Bronchial epithelial cell (primary cell): ENCODE measurements around the gene SLC26A11. TPM values are rescaled to one million over a fixed set of nuclear protein-coding genes. Genes with fewer than 3 reads are reported as not detected.

Experiments used
- DNase-seq: peaks from one replicate; pipeline ENCODE4 v3.0.0-alpha.2; 2010; ENCODE audit warnings: low read depth
- FAIRE-seq: peaks from 2 replicates; lab custom pipeline; 2011; peaks lifted over from hg19 to GRCh38; lab: Jason Lieb, UNC
- H3K27me3 ChIP-seq: 2 replicates; pipeline ENCODE4 v1.5.1; 2011; ENCODE audit warnings: low read length; ENCODE audit not compliant: control insufficient read depth, insufficient read depth
- H3K36me3 ChIP-seq: 2 replicates; pipeline ENCODE4 v1.5.1; 2011; ENCODE audit warnings: low read length; ENCODE audit not compliant: control insufficient read depth, insufficient read depth
- H3K4me3 ChIP-seq: 2 replicates; pipeline ENCODE4 v1.5.1; 2011; ENCODE audit warnings: mild to moderate bottlenecking, low read depth, low read length, control low read depth
- total RNA-seq: library from RNA; depleted of rRNA; stranded (reverse); fragments of >200 nt; gene quantifications from 2 replicates; pipeline ENCODE4 v1.2.1, GENCODE V29; 2014
- TF ChIP-seq, protein P1 (sequence below): IDR thresholded peaks from 2 replicates; pipeline ENCODE4 v1.5.1; 2011; ENCODE audit warnings: mild to moderate bottlenecking, moderate library complexity, low read length, control low read depth, inconsistent platforms; ENCODE audit not compliant: insufficient read depth, severe bottlenecking

SLC26A11 gene
- total RNA-seq, 1 donor from 2014 or later, result 1.3 TPM

DNA sequence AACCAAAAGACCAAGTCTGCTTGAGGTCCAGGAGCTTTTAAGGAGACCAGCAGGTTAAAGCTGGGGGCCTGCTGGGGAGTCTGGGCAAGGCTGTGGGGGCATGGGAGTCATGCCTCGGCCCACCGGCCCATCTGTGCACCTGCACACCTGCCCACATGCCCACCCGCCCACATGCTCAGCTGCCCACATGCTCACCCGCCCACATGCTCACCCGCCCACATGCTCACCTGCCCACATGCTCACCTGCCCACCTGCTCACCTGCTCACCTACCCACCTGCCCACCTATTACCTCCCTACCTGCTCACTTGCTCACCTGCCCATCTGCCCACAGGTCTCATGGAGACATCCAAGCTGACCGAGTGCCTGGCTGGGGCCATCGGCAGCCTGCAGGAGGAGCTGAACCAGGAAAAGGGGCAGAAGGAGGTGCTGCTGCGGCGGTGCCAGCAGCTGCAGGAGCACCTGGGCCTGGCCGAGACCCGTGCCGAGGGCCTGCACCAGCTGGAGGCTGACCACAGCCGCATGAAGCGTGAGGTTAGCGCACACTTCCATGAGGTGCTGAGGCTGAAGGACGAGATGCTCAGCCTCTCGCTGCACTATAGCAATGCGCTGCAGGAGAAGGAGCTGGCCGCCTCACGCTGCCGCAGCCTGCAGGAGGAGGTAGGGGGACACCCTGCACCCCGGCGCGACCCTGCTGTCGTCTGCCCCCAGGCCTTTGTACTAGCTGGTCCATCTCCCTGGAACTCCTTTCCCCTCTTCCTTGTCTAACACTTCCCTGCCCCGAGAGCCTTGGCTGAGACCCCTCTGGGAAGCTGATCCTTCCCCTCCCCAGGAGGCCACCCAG lies 36.4 kb upstream of the SLC26A11 start:
- TF ChIP-seq, protein P1, sequence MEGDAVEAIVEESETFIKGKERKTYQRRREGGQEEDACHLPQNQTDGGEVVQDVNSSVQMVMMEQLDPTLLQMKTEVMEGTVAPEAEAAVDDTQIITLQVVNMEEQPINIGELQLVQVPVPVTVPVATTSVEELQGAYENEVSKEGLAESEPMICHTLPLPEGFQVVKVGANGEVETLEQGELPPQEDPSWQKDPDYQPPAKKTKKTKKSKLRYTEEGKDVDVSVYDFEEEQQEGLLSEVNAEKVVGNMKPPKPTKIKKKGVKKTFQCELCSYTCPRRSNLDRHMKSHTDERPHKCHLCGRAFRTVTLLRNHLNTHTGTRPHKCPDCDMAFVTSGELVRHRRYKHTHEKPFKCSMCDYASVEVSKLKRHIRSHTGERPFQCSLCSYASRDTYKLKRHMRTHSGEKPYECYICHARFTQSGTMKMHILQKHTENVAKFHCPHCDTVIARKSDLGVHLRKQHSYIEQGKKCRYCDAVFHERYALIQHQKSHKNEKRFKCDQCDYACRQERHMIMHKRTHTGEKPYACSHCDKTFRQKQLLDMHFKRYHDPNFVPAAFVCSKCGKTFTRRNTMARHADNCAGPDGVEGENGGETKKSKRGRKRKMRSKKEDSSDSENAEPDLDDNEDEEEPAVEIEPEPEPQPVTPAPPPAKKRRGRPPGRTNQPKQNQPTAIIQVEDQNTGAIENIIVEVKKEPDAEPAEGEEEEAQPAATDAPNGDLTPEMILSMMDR, result no peak
- Histone ChIP-seq H3K27me3 (no peaks in the 10 kb centered on the region), H3K36me3 (no peaks in the 10 kb centered on the region), H3K4me3 (no peak overlapping the region)
- DNase-seq, result no peak
- FAIRE-seq, result no peak

DNA sequence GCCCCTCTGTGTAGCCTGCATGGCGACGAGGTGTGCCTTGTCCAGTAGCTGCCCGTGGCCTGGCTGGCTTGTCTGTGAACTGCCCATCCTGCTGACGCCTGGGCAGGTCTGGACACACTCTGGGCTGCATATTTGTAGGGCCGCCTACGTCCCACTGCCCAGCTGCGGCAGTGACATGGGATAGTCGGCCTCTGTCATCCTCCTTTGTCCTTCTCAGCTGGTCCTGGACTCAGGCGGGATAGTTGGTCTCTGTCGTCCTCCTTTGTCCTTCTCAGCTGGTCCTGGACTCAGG lies 35.9 kb upstream of the SLC26A11 start:
- FAIRE-seq, result no peak
- H3K36me3 ChIP-seq, result no peaks in the 10 kb centered on the region
- no peak for DNase-seq
- TF ChIP-seq, protein P1, result no peak
- no peaks in the 10 kb centered on the region for H3K27me3 ChIP-seq
- H3K4me3 ChIP-seq, result no peak overlapping the region

DNA sequence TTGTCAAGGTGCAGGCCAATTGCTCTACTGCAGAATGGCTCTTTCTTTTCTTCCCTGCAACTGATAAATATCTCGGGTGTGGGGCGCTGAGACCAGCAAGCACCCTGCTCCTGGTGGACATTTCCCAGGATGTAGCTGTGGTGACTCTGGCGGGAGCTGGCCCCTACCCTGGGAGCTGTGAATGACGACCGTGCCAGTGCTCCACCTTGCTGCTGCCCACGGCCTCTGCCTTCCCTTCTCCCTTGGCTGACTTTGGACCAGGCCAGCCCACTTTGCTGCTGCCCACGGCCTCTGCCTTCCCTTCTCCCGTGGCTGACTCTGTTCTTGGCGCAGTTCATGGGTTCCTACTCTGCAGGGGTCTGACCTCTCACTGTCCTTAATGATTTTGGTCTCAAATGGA lies 34.3 kb upstream of the SLC26A11 start:
- TF ChIP-seq, protein P1, result no peak
- FAIRE-seq (no peak), DNase-seq (no peak)
- no peak overlapping the region for H3K4me3 ChIP-seq
- no peaks in the 10 kb centered on the region for H3K36me3 ChIP-seq
- no peaks in the 10 kb centered on the region for H3K27me3 ChIP-seq

DNA sequence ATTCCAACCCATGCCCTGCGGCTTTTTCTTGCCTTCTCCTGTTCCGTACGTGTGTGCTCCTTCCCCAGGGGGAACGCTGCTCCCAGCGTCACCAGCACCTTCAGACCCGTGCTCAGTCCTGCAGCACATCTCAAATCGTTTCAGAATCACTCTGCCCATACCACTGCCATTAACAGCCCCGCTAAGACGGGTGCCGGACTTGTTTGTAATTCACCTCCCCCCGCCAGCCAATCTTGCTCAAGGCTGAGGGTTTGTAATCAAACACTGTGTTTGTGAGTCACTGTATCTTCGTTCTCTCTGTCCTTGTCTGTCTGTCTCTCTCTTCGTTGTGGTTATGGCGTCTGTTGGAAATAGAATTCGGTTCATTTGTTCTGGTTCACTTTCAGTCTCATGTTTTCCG lies 33.1 kb upstream of the SLC26A11 start:
- no peaks in the 10 kb centered on the region for H3K27me3 ChIP-seq
- peak overlapping the region; percentile 32 for H3K4me3 ChIP-seq
- FAIRE-seq (no peak), DNase-seq (peak; percentile 81)
- TF ChIP-seq, protein P1, result no peak
- H3K36me3 ChIP-seq, result no peaks in the 10 kb centered on the region

DNA sequence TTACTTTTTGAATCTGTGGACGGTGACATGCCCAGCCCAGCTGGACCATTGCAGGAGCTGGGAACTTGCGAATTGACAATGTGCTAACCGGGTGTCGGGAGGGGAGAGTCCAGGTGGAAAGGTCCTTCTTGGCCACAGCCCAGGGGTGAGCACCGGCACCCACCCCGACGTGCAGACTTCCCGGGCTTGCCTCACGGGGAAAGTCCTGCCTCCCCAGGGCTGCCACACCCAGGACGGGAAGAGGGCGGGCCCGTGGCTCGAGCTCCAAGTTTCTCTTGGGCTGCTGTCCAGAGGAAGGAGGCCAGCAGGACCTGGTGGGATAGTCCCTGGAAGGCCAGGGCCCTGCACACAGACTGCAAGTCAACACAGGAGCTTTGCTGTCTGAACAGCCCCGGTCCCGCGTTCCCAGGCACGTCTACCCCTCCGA lies 32.7 kb upstream of the SLC26A11 start:
- no peak for FAIRE-seq
- H3K36me3 ChIP-seq, result no peaks in the 10 kb centered on the region
- H3K4me3 ChIP-seq, result peak overlapping the region; percentile 32
- H3K27me3 ChIP-seq, result no peaks in the 10 kb centered on the region
- TF ChIP-seq, protein P1, result no peak
- peak; percentile 52 for DNase-seq

DNA sequence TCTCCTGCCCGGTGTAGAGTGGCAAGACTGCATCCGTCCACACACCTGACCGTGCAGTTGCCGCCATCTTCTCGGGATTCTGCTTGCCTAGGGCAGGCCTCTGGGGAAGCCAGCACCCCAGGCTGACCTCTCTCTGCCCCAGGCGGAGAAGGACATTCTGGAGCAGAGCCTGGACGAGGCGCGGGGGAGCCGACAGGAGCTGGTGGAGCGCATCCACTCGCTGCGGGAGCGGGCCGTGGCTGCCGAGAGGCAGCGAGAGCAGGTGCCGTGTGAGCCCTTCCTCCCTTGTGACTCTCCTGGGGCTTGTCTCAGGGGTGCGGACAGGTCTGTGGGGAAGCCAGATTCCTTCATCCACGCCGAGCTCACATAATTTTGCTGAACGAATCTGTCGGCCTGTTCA lies 30.6 kb upstream of the SLC26A11 start:
- FAIRE-seq (no peak), DNase-seq (no peak)
- TF ChIP-seq, protein P1, result no peak
- H3K4me3 ChIP-seq, result no peak overlapping the region
- H3K36me3 ChIP-seq, result no peaks in the 10 kb centered on the region
- peaks cover 2% of the 10 kb centered on the region for H3K27me3 ChIP-seq
